Stimulated activated CD4-positive, alpha-beta T cell treated with anti-CD3 and anti-CD28 coated beads, Interleukin-4, amount 100 ng/mL, for 24 hours (primary cell): ENCODE results near the gene S100A12.
"Not testable (repeated sequence)": the region's sequence is repeated elsewhere in the genome, so short reads cannot be mapped to it uniquely, and the experiment has no call there.

Source experiments
- DNase-seq: peaks from one replicate; pipeline ENCODE4 v3.0.0-alpha.2; 2020

Gene S100A12

GRCh38 chr1:153375511-153375910 lies at the start of gene S100A12:
Gene S100A12 (minus strand): TSS chr1:153375621. CDS start chr1:153374592, 1,029 bp downstream.
- DNase-seq = no peak

GRCh38 chr1:153422450-153423068 lies 47.1 kb upstream of the S100A12 start:
- peak; percentile 64 for DNase-seq

GRCh38 chr1:153420306-153420705 lies 44.9 kb upstream of the S100A12 start:
- DNase-seq = no peak

GRCh38 chr1:153419436-153419793 lies 44.0 kb upstream of the S100A12 start:
- DNase-seq = not testable (repeated sequence)

- DNase-seq = not testable (repeated sequence)
Measured at GRCh38 chr1:153418758-153419435, 43.5 kb upstream of the S100A12 start.

GRCh38 chr1:153417136-153417888 lies 41.9 kb upstream of the S100A12 start:
- DNase-seq = no peak

GRCh38 chr1:153415850-153416570 lies 40.6 kb upstream of the S100A12 start, which contains the start of gene S100A7A:
Gene S100A7A (plus strand): TSS chr1:153416520. CDS start chr1:153418083, 1,563 bp downstream.
- DNase-seq = no peak

GRCh38 chr1:153413961-153414360 lies 38.5 kb upstream of the S100A12 start:
- DNase-seq = not testable (repeated sequence)

- DNase-seq = not testable (repeated sequence)
Measured at GRCh38 chr1:153407274-153407673, 31.9 kb upstream of the S100A12 start.

GRCh38 chr1:153405825-153406599 lies 30.6 kb upstream of the S100A12 start:
- not testable (repeated sequence) for DNase-seq

- peak; percentile 54 for DNase-seq
Measured at GRCh38 chr1:153404768-153405167, 29.3 kb upstream of the S100A12 start.

- no peak for DNase-seq
Measured at GRCh38 chr1:153404086-153404635, 28.7 kb upstream of the S100A12 start.

- no peak for DNase-seq
Measured at GRCh38 chr1:153403421-153404085, 28.1 kb upstream of the S100A12 start.

- no peak for DNase-seq
Measured at GRCh38 chr1:153402226-153402625, 26.8 kb upstream of the S100A12 start.

GRCh38 chr1:153401461-153401860 lies 26.0 kb upstream of the S100A12 start:
- no peak for DNase-seq

GRCh38 chr1:153400244-153400643 lies 24.8 kb upstream of the S100A12 start:
- DNase-seq = no peak

GRCh38 chr1:153399401-153400055 lies 24.1 kb upstream of the S100A12 start:
- no peak for DNase-seq

- no peak for DNase-seq
Measured at GRCh38 chr1:153397924-153398651, 22.7 kb upstream of the S100A12 start.

GRCh38 chr1:153397051-153397923 lies 21.9 kb upstream of the S100A12 start:
- DNase-seq = no peak
